A673 (cell line): ENCODE data around the gene RBM25. TPM values are rescaled to one million over a fixed set of nuclear protein-coding genes. Genes with fewer than 3 reads are reported as not detected.

Experiments
- BruUV-seq: library from RNA; stranded (reverse); fragments of 400-500 nt; replicated peaks from 2 replicates; lab custom pipeline; 2021; lab: Mats Ljungman, UMichigan
- CTCF ChIA-PET: fragments of 300-600 bp; sonication (Branson Sonifier 250); formaldehyde crosslinking; loops from one replicate; lab custom pipeline; 2022; ENCODE audit warnings: antibody characterized with exemption; lab: Charles Lee
- POLR2A ChIA-PET: fragments of 300-600 bp; sonication (Branson Sonifier 250); formaldehyde crosslinking; loops from one replicate; lab custom pipeline; 2022; ENCODE audit warnings: antibody characterized with exemption; ENCODE audit not compliant: low non-redundant PET; lab: Charles Lee
- DNase-seq: peaks from one replicate; pipeline ENCODE4 v3.0.0-alpha.2; 2015; ENCODE audit warnings: low spot score
- H3K27ac ChIP-seq: fragments of 200-600 bp; sonication (generic); 2 replicates; pipeline ENCODE4 v1.5.1; 2016; ENCODE audit warnings: mixed run types, low read depth, mild to moderate bottlenecking, mixed read lengths, antibody characterized with exemption, low read length; ENCODE audit not compliant: poor library complexity, severe bottlenecking
- H3K27me3 ChIP-seq: fragments of 200-600 bp; sonication (generic); replicated peaks from 2 replicates; pipeline ENCODE4 v1.6.1; 2017; ENCODE audit warnings: mixed run types, low read depth, mild to moderate bottlenecking, mixed read lengths, antibody characterized with exemption, low read length; ENCODE audit not compliant: insufficient read depth, poor library complexity
- H3K36me3 ChIP-seq: fragments of 200-600 bp; sonication (generic); 2 replicates; pipeline ENCODE4 v1.6.1; 2016; ENCODE audit warnings: mixed run types, mild to moderate bottlenecking, mixed read lengths, antibody characterized with exemption, low read length; ENCODE audit not compliant: insufficient read depth, poor library complexity, severe bottlenecking
- H3K4me1 ChIP-seq: fragments of 200-600 bp; sonication (generic); 2 replicates; pipeline ENCODE4 v1.6.1; 2017; ENCODE audit warnings: mixed run types, mild to moderate bottlenecking, mixed read lengths, antibody characterized with exemption, low read length; ENCODE audit not compliant: insufficient read depth, poor library complexity, severe bottlenecking
- H3K4me3 ChIP-seq: fragments of 200-600 bp; sonication (generic); 2 replicates; pipeline ENCODE4 v1.5.1; 2016; ENCODE audit warnings: low read depth, mixed run types, mild to moderate bottlenecking, mixed read lengths, low read length; ENCODE audit not compliant: poor library complexity, severe bottlenecking
- H3K9me3 ChIP-seq: fragments of 200-600 bp; sonication (generic); 2 replicates; pipeline ENCODE4 v1.6.1; 2016; ENCODE audit warnings: mixed run types, low read depth, mild to moderate bottlenecking, mixed read lengths, antibody characterized with exemption, low read length; ENCODE audit not compliant: poor library complexity, severe bottlenecking
- EZH2 ChIP-seq: fragments of 200-600 bp; sonication (generic); IDR thresholded peaks from 2 replicates; pipeline ENCODE4 v1.6.1; 2017; ENCODE audit warnings: borderline replicate concordance, low read depth, mild to moderate bottlenecking, mixed read lengths, antibody characterized with exemption, low read length; ENCODE audit not compliant: poor library complexity, severe bottlenecking
- intact Hi-C: fragments of 100-400 bp; cut with micrococcal nuclease; formaldehyde crosslinking; loops from one replicate; pipeline ENCODE4 v1.10.0; 2022; ENCODE audit not compliant: unreplicated experiment
- total RNA-seq: library from RNA; stranded (reverse); gene quantifications from 2 replicates; pipeline ENCODE4 v1.2.3, GENCODE V29; 2021
- TF ChIP-seq, protein P1 (sequence below): fragments of 300-800, 200-600 bp; sonication (generic); conservative IDR thresholded peaks from 2 replicates; pipeline ENCODE4 v1.5.1; 2017; ENCODE audit warnings: low read depth, mild to moderate bottlenecking, antibody characterized with exemption, low read length, moderate library complexity, mixed read lengths

Gene RBM25
- total RNA-seq, 1 experiment from 2014 or later: 123 TPM

DNA sequence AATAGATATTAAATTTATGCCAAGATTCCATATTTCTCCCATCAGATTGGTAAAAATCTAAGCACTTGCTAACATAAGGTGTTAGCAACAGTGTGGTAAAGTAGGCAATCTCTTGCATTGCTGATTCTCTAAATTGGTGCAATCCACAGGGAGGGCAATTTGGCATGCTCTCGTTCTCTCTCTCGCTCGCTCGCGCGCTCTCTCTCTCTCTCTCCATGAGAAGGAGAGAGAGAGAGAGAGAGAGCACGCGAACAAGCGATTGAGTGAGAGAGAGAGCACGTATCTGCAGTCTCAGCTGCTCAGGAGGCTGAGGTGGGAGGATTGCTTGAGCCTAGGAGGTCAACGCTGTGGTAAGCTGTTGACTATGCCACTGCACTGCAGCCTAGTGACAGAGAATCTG lies 103.9 kb downstream of the RBM25 start:
- Histone ChIP-seq H3K4me3 (no peak overlapping the region), H3K36me3 (peaks cover 3% of the 10 kb centered on the region), H3K9me3 (no peaks in the 10 kb centered on the region), H3K4me1 (no peaks in the 10 kb centered on the region), H3K27ac (no peak overlapping the region), H3K27me3 (no peaks in the 10 kb centered on the region)
- no TSS peak for BruUV-seq
- CTCF ChIA-PET: interaction anchor here (0.5 kb wide), 1 partner anchor 335 kb away, joined by 3 read pairs; no protein-coding TSS in a partner anchor
- no peak for DNase-seq
- POLR2A ChIA-PET: no interaction called here
- TF ChIP-seq, protein P1, sequence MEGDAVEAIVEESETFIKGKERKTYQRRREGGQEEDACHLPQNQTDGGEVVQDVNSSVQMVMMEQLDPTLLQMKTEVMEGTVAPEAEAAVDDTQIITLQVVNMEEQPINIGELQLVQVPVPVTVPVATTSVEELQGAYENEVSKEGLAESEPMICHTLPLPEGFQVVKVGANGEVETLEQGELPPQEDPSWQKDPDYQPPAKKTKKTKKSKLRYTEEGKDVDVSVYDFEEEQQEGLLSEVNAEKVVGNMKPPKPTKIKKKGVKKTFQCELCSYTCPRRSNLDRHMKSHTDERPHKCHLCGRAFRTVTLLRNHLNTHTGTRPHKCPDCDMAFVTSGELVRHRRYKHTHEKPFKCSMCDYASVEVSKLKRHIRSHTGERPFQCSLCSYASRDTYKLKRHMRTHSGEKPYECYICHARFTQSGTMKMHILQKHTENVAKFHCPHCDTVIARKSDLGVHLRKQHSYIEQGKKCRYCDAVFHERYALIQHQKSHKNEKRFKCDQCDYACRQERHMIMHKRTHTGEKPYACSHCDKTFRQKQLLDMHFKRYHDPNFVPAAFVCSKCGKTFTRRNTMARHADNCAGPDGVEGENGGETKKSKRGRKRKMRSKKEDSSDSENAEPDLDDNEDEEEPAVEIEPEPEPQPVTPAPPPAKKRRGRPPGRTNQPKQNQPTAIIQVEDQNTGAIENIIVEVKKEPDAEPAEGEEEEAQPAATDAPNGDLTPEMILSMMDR: no peak
- TF ChIP-seq EZH2: no peak
- intact Hi-C loops: no loop called here

DNA sequence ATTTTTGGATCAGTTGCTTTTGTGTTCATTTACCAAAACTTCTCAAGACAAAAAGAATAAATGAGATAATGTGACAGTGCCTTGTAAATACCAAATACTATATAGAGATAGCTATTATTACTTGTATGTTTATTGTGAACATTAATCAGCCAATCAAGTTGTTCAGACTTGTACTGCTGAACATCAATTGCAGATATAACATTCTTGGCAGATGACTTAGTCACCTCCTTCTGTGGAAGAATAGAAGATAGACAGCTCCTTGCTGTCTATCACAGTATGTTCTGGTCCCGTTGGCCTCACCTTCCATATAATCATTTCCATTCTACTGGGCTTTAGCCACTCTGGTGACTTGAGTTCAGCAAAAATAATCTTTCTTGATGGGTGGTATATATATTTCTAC lies 108.1 kb downstream of the RBM25 start:
- no peak for DNase-seq
- no peaks in the 10 kb centered on the region for H3K9me3 ChIP-seq
- TF ChIP-seq, protein P1: no peak
- TF ChIP-seq EZH2: no peak
- peaks cover 11% of the 10 kb centered on the region for H3K36me3 ChIP-seq
- H3K4me1 ChIP-seq: no peaks in the 10 kb centered on the region
- ChIA-PET POLR2A (no interaction called here), CTCF (no interaction called here)
- intact Hi-C loops: no loop called here
- H3K27me3 ChIP-seq: no peaks in the 10 kb centered on the region
- BruUV-seq: no TSS peak
- no peak overlapping the region for H3K27ac ChIP-seq
- no peak overlapping the region for H3K4me3 ChIP-seq

DNA sequence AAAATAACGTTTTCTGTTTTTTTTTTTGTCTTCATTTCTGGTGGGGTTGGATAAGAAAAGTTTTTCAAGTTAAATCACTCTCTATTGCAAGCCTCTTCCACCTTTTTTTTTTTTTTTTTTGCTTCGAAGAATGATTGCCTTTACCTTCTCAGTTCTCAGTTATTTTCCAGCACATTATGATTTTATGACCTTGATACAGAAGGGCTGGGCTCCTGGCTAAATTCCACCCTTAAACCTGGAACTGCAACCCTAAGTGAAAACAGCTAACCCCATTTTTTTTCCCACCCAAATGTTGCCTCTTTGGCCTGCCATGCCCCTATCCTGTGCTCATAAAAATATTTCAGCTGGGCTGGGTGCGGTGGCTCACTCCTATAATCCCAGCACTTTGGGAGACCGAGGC lies 109.4 kb downstream of the RBM25 start:
- ChIA-PET CTCF (no interaction called here), POLR2A (interaction anchor here (0.5 kb wide), 1 partner anchor 165 kb away, joined by 8 read pairs; no protein-coding TSS in a partner anchor)
- no TSS peak for BruUV-seq
- Histone ChIP-seq H3K4me1 (no peaks in the 10 kb centered on the region), H3K27me3 (no peaks in the 10 kb centered on the region), H3K27ac (no peak overlapping the region), H3K36me3 (peaks cover 11% of the 10 kb centered on the region), H3K4me3 (no peak overlapping the region), H3K9me3 (no peaks in the 10 kb centered on the region)
- DNase-seq: no peak
- TF ChIP-seq, protein P1: no peak
- intact Hi-C loops: no loop called here
